Measurements from ENCODE around the gene PPP4R2.
"Not testable (repeated sequence)": the region's sequence is repeated elsewhere in the genome, so short reads cannot be mapped to it uniquely, and the experiment has no call there.

Gene PPP4R2

DNA sequence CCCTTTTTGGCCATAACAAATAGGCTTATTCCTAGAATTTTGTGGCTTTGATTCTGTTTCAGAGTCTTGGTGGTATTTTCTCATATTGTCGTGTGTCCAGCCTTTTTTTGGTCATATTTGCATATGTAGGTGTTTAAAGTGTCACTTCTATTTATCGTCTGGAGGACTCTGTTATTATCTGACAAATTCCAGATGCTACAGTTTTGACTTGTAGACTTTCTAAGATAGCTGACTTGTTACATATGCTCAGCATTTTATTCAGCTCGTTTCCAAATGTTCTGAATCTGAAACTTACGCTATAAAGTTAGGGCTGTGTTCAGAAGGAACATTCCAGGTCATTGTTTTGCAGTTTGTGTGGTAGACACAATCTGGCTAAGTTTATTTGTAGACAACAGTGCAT lies 1.9 kb downstream of the PPP4R2 start:
- H3K4me3 ChIP-seq (ENCODE audit: low read depth, low read length) = peak overlapping the region; percentile 90
- TF ChIP-seq CTCF (IDR thresholded peaks at IDR 0.05; ENCODE audit: low read depth, low read length, missing control alignments) = no peak
- DNase-seq (ENCODE audit: low read depth) = no peak
- in situ Hi-C loops (cut with HindIII; ENCODE audit: low sequenced_read_pairs) = no loop called here

- TF ChIP-seq CTCF (IDR thresholded peaks at IDR 0.05; ENCODE audit: low read depth, low read length, missing control alignments) = no peak
- no peak for DNase-seq (ENCODE audit: low read depth)
- H3K4me3 ChIP-seq (ENCODE audit: low read depth, low read length) = no peak overlapping the region
- in situ Hi-C loops (cut with HindIII; ENCODE audit: low sequenced_read_pairs) = no loop called here
Measured at GRCh38 chr3:72999951-73000350, 3.3 kb downstream of the PPP4R2 start.

GRCh38 chr3:73003050-73003449 lies 6.4 kb downstream of the PPP4R2 start:
- DNase-seq (ENCODE audit: low read depth); in situ Hi-C loops (cut with HindIII; ENCODE audit: low sequenced_read_pairs); H3K4me3 ChIP-seq (ENCODE audit: low read depth, low read length): not testable (repeated sequence)

DNA sequence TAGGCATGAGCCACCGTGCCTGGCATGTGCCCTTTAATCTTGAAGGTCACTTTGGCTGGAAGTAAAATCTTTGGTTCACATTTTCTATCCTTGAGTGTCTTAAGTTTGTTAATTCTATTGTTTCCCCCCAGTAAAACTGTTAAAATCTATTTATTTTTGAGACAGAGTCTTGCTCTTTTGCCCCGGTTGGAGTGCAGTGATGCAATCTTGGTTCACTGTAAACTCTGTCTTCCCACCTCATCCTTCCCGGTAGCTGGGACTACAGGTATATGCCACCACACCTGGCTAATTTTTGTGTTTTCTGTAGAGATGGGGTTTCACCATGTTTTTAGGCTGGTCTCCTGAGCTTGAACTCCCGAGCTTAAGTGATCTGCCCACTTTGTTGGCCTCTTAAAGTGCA lies 7.7 kb downstream of the PPP4R2 start:
- TF ChIP-seq CTCF (IDR thresholded peaks at IDR 0.05; ENCODE audit: low read depth, low read length, missing control alignments) = no peak
- no peak for DNase-seq (ENCODE audit: low read depth)
- no peak overlapping the region for H3K4me3 ChIP-seq (ENCODE audit: low read depth, low read length)
- in situ Hi-C loops (cut with HindIII; ENCODE audit: low sequenced_read_pairs) = no loop called here

GRCh38 chr3:73007992-73008712 lies 11.5 kb downstream of the PPP4R2 start:
- in situ Hi-C loops (cut with HindIII; ENCODE audit: low sequenced_read_pairs) = no loop called here
- no peak for DNase-seq (ENCODE audit: low read depth)
- no peak for TF ChIP-seq CTCF (IDR thresholded peaks at IDR 0.05; ENCODE audit: low read depth, low read length, missing control alignments)
- H3K4me3 ChIP-seq (ENCODE audit: low read depth, low read length) = no peak overlapping the region

GRCh38 chr3:73009008-73009407 lies 12.4 kb downstream of the PPP4R2 start:
- in situ Hi-C loops (cut with HindIII; ENCODE audit: low sequenced_read_pairs) = no loop called here
- TF ChIP-seq CTCF (IDR thresholded peaks at IDR 0.05; ENCODE audit: low read depth, low read length, missing control alignments) = no peak
- no peak for DNase-seq (ENCODE audit: low read depth)
- H3K4me3 ChIP-seq (ENCODE audit: low read depth, low read length) = no peak overlapping the region

GRCh38 chr3:73009750-73010149 lies 13.1 kb downstream of the PPP4R2 start:
- no peak overlapping the region for H3K4me3 ChIP-seq (ENCODE audit: low read depth, low read length)
- no peak for TF ChIP-seq CTCF (IDR thresholded peaks at IDR 0.05; ENCODE audit: low read depth, low read length, missing control alignments)
- in situ Hi-C loops (cut with HindIII; ENCODE audit: low sequenced_read_pairs) = no loop called here
- DNase-seq (ENCODE audit: low read depth) = no peak
